Activated CD4-positive, alpha-beta T cell treated with anti-CD3 and anti-CD28 coated beads for 4 hours (primary cell): ENCODE data around the gene RASSF4.
A peak's percentile ranks its signal among the peaks of the same experiment; 100 is the strongest.

Source experiments
- DNase-seq, 2 donors: peaks; one replicate each; pipeline ENCODE4 v3.0.0-alpha.2; 2020

The RASSF4 gene

DNA sequence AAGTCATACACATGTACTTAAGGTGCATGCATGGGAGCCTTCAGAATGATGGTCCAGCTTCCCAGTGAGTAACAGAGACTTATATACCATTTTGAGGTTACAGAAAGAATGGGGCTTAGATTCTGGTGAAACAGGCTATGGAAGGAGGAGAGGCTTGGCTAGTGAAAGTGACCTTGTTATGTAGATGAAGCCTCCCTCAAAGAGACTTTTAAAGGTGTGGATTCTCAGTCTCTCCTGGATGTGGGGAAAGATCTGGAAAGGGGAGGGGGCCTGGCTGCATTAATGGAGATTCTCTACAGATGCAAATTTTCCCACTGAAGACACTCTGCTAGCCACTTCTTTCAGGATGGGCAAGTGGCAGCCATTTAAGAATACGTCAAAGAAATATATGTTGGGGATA, 5.5 kb downstream of the RASSF4 start:
- no peak for DNase-seq

DNA sequence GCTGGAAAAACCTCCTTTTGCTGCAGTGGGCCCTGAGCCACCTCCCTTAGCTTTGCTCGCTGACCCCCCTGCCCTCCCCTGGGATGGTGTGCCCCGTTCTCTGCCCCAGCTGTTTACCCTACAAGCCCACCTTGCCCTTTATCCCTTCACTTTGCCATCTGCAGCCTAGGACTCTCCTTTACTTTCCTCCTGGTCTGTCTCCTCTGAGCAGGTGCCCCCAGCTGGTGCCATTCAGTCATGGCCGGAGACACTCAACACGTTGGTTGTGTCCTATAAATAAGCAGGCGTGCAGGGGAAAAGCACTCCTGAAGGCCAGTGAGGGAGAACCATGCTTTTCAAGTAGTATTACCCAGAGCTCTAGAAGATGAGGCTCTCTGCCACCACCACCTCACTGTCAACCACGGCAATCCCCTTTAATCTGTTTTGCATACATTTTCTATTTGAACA, 6.1 kb downstream of the RASSF4 start:
- no peak for DNase-seq

DNA sequence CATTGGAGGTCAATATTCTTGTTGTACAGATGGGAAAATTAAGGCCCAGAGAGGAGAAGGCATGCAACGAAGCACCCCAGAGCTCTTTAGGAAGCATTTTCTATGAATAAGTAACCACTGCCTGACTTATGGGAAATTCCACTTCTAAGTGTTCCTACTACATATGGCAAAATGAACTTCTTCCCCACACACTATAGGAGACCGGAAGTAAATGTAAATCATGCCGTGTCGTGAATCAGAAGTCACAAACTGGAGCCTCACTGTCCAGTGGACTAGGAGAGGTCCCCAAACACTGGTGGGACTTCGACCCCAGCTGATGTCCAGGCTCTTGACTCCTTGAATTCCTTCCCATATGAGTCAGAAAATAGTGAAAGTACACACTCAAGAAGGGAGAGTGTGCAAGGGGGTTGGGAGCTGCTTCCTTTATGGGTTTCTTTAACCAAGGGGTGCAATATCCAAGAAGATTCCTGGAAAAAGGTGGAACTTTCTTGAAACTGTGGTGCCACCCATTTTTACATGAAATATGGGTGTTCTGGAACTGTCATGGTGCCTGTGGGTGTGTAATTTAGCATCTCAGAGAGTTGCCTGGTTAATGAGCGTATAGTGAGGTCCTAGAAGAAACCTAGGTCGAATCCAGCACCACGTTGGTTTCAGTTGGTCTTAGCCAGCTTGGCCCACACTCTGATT, 6.7 kb downstream of the RASSF4 start:
- no peak for DNase-seq

DNA sequence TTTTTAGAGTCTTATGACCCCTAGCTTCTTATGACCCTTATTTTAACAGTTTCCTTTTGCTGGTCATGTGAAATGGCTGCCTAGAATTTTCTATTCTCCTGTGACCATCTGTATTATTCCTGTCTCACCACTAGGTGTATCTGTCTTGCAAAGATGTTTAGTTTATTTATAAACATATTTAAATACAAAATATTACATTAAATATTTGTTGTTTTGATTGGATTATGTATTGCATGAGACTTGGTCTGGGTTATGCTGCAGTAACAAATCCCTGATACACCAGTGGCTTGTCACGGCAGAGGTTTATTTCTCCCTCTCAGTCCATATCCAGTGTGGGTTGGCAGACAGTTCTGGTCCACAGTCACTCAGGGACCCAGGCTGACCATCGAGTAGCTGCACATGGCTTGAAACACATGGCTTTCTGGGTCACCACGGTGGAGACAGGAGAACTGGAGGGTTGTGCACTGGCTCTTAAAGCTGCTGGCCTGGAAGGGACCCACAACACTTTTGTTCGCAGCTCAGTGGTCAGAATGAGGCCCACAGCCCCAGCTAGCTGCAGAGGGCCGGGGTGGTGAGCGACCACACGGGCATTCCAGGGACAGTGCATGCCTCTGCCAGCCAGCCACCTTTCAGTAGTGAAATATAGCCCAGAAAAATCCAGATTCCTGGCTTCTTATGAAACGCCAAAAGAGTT, 7.4 kb downstream of the RASSF4 start:
- no peak for DNase-seq

DNA sequence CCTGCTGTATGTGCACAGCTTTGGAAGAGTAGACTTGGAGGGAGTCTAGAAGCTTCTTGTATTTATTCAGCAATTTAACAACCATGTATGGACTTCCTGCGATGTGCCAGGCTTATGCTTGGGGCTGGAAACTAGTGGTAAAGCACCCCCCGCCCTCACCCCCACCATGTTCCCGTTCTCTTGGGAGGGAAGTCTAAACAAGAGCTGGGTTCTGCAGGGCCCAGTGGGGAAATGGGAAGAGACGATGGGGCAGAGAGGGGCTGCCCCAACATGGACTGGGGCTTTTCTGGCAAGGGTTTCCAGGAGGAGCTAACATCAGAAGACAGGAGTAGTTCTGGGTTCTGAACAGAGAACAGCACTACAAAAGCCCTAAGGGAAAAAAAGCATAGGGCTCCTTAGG, 8.0 kb downstream of the RASSF4 start:
- no peak for DNase-seq

DNA sequence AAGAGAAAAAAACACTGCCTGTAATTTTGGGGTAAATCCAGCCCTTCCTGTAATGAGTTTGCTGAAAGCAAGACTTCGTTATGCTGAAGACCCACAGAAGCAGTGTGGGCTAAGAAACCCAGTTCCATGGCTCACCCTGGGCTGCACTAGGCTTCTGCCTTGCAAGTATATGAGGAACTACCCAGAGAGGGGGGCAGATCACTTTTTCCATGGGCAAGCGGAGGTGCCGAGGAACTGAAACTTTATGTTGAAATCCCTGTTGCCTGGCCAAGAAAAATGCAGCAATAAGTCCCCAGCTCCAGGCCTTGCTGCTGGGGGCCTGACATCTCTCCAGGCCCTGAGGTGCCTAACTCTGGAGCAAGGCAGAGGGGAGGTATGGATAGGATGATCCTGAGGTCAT, 8.5 kb downstream of the RASSF4 start:
- no peak for DNase-seq

DNA sequence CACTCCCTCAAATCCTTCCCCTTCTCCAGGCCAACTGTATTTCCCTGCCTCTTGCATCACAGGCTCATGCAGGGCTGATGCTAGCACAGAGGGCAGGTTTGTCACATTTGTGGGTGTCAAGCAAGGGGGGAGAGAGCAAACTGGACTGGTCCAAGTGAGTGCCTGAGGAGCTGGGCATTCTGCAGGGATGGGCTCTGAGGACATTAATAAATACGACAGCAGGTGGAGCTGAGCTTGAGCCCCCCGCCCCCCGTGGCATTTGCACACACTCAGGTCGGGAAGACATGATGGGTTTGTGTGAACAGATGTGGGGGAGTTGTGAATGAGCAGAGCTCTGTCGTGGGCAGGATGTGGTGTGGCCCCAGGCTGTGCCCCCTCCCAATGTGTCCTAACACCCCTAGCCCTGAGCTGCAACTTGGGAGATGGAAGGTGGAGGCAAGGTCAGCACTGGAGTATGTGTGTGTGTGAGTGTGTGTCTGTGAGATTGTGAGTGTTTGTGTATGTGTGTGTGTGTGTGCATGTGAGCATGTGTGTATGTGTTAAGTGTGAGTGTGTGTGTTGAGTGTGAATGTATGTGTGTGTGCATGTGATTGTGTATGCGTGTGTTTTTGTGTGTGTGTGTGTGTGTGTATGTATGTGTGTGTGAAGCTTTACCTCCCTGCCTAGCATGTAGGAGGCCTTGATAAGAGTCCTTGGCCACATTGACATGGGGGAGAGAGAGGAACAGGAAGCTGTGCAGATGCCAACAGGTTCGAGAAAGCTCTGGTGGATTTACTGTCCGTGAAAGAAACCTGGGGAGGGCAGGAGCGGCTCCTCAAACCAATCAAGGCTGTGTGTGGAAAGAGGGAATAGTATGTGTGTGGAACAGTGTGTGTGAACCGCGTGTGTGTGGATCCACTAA, 9.1 kb downstream of the RASSF4 start:
- DNase-seq = no peak

DNA sequence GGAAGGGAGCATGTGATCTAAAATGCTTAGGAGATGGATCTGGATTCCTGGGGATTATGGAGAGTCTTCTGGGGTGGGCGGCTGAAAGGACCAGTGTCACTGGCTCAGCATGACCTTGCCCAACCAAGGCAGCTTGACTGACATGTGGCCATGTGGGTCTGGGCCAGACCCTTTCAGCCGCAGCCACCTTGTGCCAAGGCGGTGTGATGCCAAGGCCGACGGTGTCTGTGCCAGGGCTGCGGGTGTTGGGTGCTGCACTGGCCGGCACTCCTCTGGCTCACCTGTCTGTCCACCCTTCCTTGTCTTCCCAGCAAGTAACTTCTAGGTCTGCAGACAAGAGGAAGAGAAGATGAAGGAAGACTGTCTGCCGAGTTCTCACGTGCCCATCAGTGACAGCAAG, 10.3 kb downstream of the RASSF4 start:
- no peak for DNase-seq

DNA sequence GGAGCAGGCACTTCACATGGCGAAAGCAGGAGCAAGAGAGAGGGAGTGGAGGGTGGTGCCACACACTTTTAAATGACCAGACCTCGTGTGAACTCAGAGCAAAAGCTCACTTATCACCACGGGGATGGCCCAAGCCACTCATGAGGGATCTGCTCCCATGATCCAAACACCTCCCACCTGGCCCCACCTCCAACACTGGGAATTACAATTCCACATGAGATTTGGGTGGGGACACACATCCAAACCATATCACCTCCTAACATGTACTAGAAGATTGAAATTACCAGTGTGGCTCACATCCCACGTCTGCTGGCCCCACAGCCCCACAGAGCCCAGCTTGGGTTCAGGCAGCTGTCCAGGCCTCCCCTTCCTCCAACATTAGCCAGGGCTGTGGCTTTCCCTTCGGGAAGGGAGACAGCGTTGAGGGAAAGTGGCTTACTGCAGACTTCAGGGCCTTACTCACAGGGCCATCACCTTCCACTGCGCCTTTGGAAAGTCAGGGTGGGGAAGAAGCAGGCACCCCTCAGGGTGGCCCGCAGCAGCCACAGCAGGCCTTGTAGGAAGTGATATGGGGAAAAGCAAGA, 11.3 kb downstream of the RASSF4 start:
- no peak for DNase-seq

DNA sequence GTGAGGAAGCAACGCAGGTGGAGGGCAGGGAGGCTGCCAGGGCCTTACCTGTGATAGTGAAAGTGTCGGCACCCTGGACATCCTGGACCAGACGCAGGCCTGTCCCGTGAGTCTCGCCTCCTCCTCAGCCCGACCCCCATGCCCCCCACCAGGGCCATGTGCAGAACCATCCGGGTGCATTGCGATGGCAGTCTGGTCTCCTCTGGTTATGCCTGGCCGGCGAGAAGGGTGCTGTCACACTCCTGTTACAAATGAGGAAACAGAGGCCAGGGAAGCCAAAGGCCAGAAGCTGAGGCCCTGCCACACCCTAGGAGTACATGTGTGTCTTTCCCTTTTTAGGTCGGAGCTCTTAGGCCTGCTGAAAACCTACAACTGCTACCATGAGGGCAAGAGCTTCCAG, 11.8 kb downstream of the RASSF4 start:
- no peak for DNase-seq

DNA sequence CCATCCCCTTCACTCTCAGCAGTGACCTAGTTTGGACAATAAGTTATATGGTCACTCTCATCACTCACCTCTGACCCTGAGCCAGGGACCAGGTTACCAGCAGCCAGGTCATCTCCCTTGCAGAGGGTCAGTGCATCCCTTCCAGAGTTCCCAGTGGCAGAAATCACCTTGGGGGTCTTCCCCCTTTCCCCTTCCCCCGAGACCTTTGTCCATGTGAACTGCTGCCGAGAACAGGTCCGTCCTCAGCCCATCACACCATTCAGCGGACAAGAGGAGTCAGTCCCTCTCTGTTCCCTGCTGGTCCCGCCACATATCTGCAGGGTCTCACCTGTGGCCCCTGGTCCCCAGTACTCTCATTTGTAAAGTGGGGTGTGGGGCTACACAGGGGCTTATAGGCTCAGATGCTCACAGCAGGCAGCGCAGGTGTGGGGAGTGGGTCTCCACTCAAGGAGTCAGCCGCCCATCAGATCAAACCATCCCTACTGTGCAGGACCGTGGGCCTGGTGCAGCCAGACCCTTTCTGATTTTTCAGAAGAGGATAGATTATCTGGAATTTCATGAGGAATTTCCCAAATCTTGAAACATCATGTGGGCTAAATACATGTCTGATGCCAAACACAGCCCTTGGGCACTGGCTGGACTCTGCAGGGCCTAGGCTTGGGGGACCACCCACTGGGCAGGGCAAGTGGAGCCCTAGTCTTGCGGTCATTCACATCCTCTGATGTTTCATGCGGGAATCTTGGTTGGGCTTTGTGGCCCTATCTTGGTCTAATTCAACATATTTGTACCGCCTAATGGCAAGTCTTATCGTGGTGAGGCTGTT, 12.5 kb downstream of the RASSF4 start:
- DNase-seq = no peak

DNA sequence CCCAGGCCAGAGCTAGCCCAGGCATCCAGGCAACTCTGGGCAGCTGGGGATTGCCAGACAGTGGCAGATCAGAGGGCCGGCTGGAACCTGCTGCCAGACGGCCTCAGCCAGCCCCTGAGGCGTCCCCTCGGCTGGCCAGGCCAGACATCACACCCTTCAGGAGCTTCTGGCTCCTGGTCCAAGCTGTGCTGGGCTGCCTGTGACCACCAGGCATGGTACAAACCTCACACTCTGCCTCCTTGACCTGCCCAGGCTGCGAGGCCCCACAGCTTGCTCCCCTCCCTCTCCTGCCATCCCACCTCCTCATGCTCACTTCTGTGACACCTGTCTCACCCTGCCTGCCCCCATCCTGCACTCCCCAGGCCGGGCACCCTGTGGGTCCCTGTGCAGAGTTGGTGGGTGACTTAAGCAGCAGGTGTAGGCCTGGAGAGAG, 13.3 kb downstream of the RASSF4 start:
- no peak for DNase-seq

DNA sequence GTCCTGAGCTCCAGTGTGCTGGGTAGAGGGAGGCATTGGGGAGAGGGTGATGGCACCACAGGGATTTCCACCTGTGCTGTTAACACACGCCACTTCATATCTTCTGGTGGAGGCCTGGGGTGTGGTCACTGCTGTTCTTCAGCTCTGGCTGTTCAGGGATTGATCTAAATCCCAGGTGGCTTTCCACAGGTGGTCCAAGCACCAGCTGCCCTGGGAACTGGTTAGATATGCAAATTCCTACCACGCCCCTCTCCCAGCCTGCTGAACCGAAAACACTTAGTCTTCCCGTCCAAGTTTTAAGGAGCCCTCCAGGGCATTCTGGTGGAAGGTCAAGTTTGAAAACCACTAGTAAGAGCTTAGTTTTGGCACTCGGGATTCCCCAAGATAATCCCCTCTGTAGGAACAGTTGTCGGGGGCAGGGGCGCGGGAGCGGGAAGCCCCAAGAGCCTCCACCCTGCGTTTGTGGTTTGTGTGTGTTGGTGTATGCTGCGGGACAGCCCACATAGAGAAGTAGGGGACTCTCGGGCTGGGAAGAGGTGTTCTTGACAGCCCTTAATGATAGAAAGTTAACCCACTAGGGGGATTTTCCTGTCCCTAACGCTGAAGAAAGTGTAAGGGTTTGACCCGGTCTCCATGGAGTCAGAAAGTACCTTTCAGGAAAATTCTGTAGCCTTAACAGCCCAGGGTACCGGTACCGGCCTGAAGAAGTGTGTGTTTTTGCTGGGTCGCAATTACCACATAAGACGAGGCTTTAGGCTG, 13.9 kb downstream of the RASSF4 start:
- DNase-seq = no peak

DNA sequence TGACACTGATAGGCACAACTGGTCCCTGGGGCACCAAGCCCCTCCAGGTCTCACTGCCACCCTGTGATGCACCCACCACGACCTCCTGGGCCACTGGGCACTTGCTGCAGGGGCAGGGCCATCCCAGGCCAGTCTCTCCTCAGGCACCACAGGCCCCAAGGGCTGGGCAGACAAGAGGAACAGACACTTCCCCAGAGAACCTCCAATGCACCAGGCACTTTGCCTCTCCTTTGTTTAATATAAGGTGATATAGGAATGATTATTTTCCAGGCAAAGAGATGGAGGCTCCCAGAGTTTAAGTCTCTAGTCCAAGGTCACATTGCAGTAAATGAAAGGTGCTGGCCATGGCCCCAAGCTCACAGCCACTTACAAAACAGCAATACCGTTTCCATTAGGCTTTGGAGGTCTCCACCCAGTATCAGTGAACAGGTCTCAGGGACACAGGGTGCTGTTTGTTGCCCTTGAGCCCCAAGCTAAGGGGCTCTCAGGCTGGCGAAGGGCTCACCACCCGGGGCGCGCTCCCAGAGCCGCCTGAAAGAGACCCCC, 14.6 kb downstream of the RASSF4 start:
- DNase-seq = no peak

DNA sequence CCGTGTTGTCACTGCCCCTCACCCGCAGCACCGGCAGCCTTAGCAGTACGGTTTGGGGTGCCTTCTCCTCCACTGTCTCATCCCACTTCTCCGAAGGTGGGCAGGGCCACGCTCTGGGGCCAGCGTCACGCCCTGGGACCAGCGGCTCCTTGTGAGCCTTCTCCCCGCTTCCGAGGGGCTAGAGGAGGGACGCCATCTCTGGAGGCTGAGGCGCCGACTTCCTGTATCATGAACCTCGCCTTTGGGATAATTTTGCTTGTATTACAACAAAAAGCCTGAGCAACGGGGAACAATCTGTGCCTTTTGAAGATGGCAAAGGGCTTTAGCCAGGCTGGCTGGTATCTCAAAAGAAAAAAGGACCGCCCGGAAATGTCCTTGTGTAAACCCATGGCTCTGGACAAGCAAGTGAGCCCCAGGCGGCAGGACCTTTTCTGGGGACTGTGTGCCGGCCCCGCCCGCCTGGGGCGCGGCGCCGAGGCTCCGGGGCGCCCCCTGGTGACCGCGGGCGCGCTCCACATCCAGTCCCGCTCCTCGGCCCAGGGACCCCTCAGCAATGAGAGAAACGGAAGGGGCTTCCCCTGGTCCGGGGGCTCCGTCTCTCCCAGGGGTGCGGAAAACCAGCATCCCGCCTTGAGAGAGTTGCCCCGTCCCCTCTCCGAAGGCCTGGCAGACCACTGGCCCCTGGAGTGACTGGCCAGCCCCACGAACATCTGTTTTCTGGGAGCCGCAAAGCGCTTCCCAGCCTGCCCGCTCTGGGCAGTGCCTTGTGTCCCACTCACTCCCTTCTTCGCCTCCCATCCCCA, 15.2 kb downstream of the RASSF4 start:
- DNase-seq = peak; percentile 55

DNA sequence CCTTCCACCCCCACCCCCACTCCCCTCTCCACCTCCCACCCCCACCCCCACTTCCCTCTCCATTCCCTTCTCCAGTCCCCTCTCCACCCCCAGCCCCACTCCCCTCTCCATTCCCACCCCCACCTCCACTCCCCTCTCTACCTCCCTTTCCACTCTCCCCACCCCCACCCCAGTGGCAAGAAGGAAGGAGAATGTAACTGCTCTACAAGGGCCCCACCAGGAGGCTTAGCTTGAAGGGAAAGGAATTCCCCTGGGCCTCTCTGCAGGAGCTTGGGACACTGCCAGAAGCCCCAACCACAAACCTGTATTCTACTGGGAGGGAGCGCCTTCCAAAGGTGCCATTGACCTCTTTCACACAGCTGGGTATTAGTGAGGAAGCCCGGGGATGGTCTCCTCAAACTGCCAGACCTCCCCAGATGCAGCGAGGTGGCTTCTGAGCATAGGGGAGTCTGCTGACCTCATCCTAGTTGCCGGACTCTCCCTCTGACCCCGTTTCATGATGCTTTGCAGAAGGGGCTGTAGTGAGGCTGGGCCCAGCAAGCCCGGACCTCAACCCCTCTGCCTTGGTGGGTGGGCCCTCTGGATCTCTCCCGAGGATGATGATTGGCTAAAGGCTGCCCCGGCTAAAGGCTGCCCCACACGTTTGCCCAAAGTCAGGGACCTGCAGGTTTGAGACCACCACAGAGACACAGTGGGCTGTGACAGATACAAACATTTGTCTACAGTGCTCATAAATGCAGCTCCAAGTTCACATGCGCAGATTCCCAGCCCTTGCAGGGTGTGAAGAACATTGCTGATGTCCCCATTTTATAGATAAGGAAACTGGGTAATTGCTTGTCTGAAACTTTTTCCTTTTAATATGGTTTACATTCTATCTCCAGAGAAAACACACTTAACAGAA, 16.1 kb downstream of the RASSF4 start:
- DNase-seq = no peak

DNA sequence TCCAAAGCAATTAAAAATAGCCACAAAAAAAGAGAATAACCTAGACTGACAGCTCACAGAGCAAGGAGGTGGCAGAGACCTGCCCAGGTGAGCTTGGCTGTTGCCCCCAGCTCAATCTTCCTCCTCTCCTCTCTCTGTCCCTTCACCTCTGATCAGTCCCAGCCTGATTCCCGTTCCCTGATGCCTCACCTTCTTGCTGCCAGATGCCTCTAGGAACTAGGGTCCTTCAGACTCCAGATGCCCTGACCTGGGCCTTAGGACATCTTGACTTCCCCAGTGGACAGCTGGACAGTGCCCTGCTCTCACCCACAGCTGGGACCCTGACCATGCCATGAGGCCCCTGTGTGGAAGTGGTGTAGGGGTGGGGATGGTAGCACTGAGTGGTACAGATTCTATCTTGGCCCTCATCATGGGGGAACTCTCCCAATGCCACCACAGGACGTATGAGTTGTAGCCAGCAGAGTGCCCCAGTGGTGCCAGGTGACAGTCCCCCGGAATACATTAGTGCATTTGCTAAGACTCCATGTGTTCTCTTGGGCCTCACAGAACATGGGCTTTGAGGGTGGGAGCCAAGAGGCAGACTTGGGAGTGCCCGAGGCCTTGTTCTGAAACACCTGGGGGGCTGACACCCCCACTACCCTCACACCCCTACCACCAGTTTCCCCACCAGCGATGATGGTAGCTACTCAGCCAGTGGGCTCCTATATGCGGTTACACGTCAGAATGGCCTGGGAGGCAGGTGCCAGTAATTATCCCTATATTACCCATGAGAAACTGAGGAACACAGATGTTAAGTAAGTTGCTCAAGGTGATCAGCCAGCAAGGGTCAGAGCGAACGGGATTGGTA, 17.0 kb downstream of the RASSF4 start:
- DNase-seq = no peak
